GM19351 (cell line): Measurements from ENCODE around the gene UST.
"Not testable (repeated sequence)": the region's sequence is repeated elsewhere in the genome, so short reads cannot be mapped to it uniquely, and the experiment has no call there.

Experiments
- ATAC-seq: cut with Tn5 transposase; IDR thresholded peaks from one replicate; pipeline ENCODE4 v1.9.1; 2021; ENCODE audit warnings: mild to moderate bottlenecking, moderate library complexity; ENCODE audit not compliant: unreplicated experiment

The UST gene

GRCh38 chr6:148735989-148736388 lies 10.8 kb upstream of the UST start:
- ATAC-seq: no peak

DNA sequence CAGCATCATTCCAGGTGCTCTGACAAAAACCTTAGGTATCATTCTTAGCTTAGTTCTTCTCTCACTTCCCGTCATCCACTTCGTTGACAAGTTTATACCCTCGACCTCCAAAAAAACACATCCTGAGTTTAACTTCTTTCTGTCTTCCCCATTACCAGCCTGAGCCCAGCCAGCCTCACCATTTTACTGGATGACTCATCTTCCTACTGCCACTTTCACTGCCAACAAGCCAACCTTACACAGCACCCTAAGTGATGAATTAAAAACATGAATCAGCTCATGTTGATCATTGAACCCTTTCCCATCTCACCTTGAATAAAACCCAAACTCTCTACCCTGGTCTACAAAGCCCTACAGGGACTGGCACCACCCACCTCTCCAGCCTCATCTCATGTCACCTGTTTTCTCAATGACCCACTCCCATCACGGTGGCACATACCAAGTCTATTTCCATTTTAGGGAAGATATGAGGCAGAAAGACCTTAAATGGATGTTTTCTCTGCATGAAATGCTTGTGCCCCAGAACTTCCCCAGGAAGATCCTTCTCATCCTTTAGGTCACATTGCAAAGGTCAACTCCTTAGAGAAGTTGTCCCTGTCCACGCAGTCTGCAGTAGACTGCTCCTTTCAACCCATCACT lies 9.9 kb upstream of the UST start:
- no peak for ATAC-seq

- no peak for ATAC-seq
These were observed 9.0 kb upstream of the UST start for GRCh38 chr6:148737806-148738205.

- ATAC-seq: no peak
These were observed 7.6 kb upstream of the UST start for GRCh38 chr6:148738946-148739821.

DNA sequence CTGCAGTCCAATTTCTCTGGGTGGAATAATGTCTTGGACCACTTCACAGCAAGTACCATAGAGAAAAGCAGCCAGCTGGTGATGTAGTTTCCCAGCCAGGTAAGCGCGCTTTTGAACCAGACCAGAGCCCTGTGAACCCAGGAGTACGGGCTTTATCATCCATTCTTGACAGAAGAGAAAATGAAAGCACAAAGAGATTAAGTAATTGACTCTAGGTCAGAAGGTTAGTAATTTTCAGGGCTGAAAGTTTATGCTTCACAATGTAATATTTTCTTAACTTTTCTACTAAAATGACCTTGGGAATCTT lies 7.1 kb upstream of the UST start:
- no peak for ATAC-seq

GRCh38 chr6:148743476-148743875 lies 3.4 kb upstream of the UST start:
- no peak for ATAC-seq

GRCh38 chr6:148745926-148746325 lies 904 bp upstream of the UST start:
- ATAC-seq: peak; percentile 1

DNA sequence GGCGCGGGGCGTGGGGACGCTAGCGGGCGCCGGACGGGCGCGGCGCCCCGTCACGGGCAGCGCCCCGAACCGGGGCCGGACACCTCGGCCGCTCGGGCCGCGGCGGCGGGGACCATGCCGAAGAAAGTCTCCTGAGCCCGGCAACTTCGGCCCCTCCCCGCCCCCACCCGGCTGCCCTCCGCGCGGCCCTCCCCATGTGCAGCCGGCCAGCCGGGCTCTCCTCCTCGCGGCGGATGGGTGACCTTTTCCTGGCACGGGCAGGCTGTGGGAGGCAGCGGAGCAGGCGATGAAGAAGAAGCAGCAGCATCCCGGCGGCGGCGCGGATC lies 278 bp downstream of the UST start:
- ATAC-seq: peak; percentile 26

DNA sequence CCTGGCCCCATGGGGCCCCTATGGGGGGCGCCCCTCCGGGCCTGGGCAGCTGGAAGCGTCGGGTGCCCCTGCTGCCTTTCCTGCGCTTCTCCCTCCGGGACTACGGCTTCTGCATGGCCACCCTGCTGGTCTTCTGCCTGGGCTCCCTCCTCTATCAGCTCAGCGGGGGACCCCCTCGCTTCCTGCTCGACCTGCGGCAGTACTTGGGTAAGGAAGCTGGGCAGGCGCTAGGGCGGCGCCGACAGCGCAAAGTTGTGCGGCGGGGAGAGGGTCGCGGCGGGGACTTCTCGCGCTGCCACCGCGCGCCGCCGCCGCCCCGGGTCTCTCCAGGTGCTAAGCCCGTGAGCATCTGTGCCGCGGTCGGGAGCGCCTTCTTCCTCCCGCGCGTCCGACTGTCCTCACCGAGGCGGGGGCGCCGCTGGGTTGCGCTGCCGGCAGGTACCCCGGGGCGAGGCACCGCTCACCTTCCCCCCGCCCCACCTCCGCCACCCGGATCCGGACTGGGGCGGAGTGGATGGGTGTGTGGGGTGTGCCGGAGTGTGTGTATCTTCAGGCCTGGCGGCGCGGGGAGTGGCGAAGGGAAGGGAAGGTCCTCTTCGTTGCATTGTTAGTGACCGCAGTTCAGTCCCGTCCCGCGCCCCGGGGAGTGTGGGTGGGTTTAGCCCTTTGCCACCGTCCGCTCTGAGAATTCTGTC lies 788 bp downstream of the UST start:
- peak; percentile 44 for ATAC-seq

DNA sequence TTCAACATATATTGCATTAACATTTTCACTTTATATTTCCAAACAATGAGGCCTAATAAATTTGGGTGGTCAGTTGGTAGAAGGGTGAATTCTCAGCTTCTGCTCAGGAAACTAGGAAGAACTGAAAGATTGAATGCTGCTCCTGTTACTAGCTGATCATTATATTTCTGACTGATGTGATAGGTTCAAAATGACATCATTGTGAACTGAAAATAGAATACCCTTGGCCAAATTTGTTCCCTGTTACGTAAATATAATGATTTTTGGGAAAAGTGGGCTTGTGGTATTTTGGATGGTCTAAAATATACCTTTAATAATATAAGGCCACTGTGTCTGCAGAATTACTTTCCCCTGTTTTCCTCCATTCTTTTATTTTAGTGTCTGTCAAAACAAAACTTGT lies 2.8 kb downstream of the UST start:
- ATAC-seq: no peak

DNA sequence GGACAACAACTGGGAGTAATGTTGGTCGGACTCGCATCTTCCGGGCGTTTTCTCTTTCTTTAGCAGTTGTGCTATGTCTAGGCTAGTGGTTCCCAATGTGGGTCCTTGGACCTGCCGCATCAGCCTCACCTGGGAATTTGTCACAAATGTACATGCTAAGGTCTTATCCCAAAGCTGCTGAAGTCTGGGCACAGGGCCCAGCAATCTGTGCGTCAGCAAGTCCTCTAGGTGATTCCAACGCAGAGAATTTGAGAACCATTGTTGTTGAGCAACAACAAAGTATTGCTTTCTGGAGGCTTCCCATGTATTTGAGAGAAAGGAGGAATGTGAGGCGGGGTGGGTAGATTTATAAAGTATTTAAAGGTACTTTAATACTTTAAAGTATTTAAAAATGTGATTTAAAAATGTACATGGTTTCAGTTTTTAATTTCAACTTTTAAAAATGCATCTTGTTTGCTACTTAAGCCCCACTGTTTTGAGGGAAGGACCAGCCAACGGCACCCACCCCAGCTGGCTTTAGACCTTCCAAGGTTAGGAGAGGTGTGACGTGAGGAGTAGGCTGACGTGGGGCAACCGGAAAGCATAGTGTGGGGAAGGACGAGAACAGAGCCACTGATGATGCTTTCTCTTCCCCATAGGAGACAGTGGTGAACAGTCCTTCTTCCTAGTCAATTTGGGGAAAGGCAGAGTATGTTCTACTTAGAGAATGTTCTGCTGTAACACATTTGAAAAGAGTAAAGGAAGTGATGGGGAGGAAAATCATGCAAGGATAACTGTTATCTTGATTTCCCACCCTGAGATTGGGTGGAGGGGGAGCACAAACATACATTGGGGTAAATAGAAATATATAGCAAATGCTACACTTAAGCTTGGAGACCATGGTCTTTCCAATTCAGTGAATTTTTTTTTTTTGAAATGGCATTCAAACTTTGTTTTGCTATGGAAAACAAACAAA lies 4.3 kb downstream of the UST start:
- no peak for ATAC-seq

- no peak for ATAC-seq
These were observed 5.0 kb downstream of the UST start for GRCh38 chr6:148751793-148752170.

DNA sequence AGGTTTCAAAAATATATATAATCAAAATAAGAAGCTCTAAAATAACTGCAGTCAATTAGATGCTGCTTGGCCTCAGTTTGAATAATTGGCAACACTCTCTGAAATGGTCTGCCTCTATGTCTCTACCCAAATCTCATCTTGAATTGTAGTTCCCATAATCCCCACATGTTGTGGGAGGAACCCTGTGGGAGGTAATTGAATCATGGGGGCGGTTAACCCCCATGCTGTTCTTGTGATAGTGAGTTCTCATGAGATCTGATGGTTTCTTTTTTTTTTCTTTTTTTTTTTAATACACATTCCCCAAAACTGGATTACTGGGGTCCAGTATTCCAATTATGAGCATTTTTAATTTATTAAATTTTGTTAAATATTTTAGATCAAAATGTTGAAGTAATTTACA lies 8.5 kb downstream of the UST start:
- ATAC-seq: not testable (repeated sequence)

DNA sequence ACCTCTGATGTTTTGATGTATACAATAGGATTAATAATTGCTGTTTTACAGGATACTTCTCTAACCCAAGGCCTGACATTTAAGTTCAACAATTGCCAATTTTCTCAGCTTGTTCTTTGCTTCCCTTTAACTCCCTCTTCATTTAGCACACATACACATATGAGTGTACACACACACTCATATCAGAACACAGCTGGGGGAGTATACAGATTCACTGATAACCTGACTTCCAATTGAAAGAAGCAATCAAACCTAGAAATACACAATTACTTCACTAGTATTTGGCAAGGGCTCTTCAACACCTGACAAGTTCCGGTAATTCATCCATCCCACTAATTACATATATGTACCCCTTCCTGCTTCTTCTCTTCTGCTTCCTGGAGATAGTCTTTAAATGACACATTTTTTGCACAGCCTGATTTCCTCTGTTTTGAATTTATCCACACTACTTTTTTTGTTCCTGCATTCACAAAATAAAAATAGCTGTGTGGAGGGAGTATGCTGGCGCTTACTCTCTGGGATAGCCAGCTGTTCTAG lies 11.2 kb downstream of the UST start:
- peak; percentile 32 for ATAC-seq

GRCh38 chr6:148758492-148758891 lies 11.7 kb downstream of the UST start:
- ATAC-seq: peak; percentile 65

DNA sequence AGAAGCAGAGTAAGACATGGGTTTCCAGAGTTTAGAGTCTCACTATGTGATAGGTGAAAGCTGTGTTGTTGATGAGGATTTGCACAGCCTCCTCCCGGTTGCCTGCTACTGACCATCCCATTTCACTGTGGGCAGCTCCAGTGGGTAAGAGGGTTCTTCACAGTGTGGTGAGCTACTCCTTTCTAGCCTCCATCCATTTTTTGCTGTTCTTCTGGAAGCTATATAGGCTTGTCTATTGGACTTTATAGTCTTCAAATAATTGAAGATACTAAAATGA lies 13.4 kb downstream of the UST start:
- no peak for ATAC-seq

- peak; percentile 43 for ATAC-seq
These were observed 14.0 kb downstream of the UST start for GRCh38 chr6:148760568-148761526.

GRCh38 chr6:148761527-148762011 lies 14.7 kb downstream of the UST start:
- no peak for ATAC-seq

- ATAC-seq: no peak
These were observed 15.4 kb downstream of the UST start for GRCh38 chr6:148762231-148762630.
